Endodermal cell (in vitro differentiated cells): ENCODE measurements around the gene NKD2. TPM values are rescaled to one million over a fixed set of nuclear protein-coding genes. Genes with fewer than 3 reads are reported as not detected.

Experiments used
- DNase-seq: peaks from one replicate; pipeline ENCODE4 v3.0.0-alpha.2; 2017
- H3K27ac ChIP-seq: 2 replicates; pipeline ENCODE4 v1.5.1; 2013; ENCODE audit warnings: mild to moderate bottlenecking, low read depth, low read length, moderate library complexity
- H3K27me3 ChIP-seq: 2 replicates; pipeline ENCODE4 v1.6.1; 2013; ENCODE audit warnings: mild to moderate bottlenecking, low read length, moderate library complexity; ENCODE audit not compliant: insufficient read depth, control insufficient read depth, poor library complexity, severe bottlenecking
- H3K36me3 ChIP-seq: 2 replicates; pipeline ENCODE4 v1.7.0; 2013; ENCODE audit warnings: mild to moderate bottlenecking, low read length, moderate library complexity; ENCODE audit not compliant: control insufficient read depth, insufficient read depth
- H3K4me1 ChIP-seq: one replicate; pipeline ENCODE4 v1.7.0; 2013; ENCODE audit warnings: low read length; ENCODE audit not compliant: control insufficient read depth, insufficient read depth
- H3K4me3 ChIP-seq: 2 replicates; pipeline ENCODE4 v1.5.1; 2013; ENCODE audit warnings: mild to moderate bottlenecking, low read length, moderate library complexity
- H3K9ac ChIP-seq: 2 replicates; pipeline ENCODE4 v1.6.1; 2013; ENCODE audit warnings: mild to moderate bottlenecking, low read length, moderate library complexity; ENCODE audit not compliant: poor library complexity, severe bottlenecking; ENCODE audit errors: extremely low read depth
- H3K9me3 ChIP-seq: 2 replicates; pipeline ENCODE4 v1.6.1; 2013; ENCODE audit warnings: mild to moderate bottlenecking, low read length, moderate library complexity; ENCODE audit not compliant: control insufficient read depth
- H3K27ac Mint-ChIP-seq: 2 replicates; pipeline ENCODE4 v1.8.0; 2020; ENCODE audit warnings: mixed read lengths
- H3K27me3 Mint-ChIP-seq: 2 replicates; pipeline ENCODE4 v1.8.0; 2021; ENCODE audit warnings: mild to moderate bottlenecking, mixed read lengths; ENCODE audit not compliant: insufficient read depth
- H3K36me3 Mint-ChIP-seq: 2 replicates; pipeline ENCODE4 v1.8.0; 2020; ENCODE audit warnings: low read depth, mixed read lengths
- H3K4me1 Mint-ChIP-seq: 2 replicates; pipeline ENCODE4 v1.8.0; 2020; ENCODE audit warnings: mixed read lengths
- H3K4me3 Mint-ChIP-seq: 2 replicates; pipeline ENCODE4 v1.8.0; 2020; ENCODE audit warnings: mild to moderate bottlenecking, moderate library complexity, mixed read lengths
- H3K9me3 Mint-ChIP-seq: 2 replicates; pipeline ENCODE4 v1.8.0; 2020; ENCODE audit warnings: mild to moderate bottlenecking, mixed read lengths
- CTCF ChIP-seq: fragments of 200-600 bp; sonication (generic); conservative IDR thresholded peaks from 2 replicates; pipeline ENCODE4 v1.5.0; 2021; ENCODE audit warnings: antibody characterized with exemption, mild to moderate bottlenecking
- WGBS, 2 experiments: methylation state at CpG; one replicate each; pipeline versions ENCODE4 v1.1.5 to v1.1.7; 2013; ENCODE audit warnings: missing lambda C conversion rate in 2 of 2, mixed read lengths in 1 of 2; ENCODE audit not compliant: insufficient coverage in 1 of 2, insufficient read length in 1 of 2; 5-methylcytosine and 5-hydroxymethylcytosine counted together
- total RNA-seq, 2 donors: library from RNA; stranded (reverse); fragmentation: NEBNext Ultra II Directional in 1 of 2; extraction: Animal tissue kit (Norgen Biotek cat#: 25700) in 1 of 2; gene quantifications; 2 replicates in 1 of 2; 3 replicates in 1 of 2; pipeline ENCODE4 v1.2.1, GENCODE V29; 2021

Gene NKD2
- total RNA-seq, 2 donors from 2014 or later: 11.2 to 13.9 TPM

GRCh38 chr5:997711-998110 is 10.9 kb upstream of the NKD2 start:
- Histone ChIP-seq H3K9ac (no peak overlapping the region), H3K4me1 (no peaks in the 10 kb centered on the region), H3K36me3 (no peaks in the 10 kb centered on the region), H3K27me3 (peaks cover 49% of the 10 kb centered on the region), H3K9me3 (no peaks in the 10 kb centered on the region), H3K4me3 (no peak overlapping the region), H3K27ac (no peak overlapping the region)
- no peaks in the 10 kb centered on the region for H3K36me3 Mint-ChIP-seq
- peaks cover 16% of the 10 kb centered on the region for H3K4me1 Mint-ChIP-seq
- no peak overlapping the region for H3K4me3 Mint-ChIP-seq
- WGBS, 2 experiments: 96 to 100% methylated on average over 2 to 6 of the region's 6 CpGs
- peak; percentile 36 for DNase-seq
- peaks cover 49% of the 10 kb centered on the region for H3K27me3 Mint-ChIP-seq
- no peak for TF ChIP-seq CTCF
- no peaks in the 10 kb centered on the region for H3K9me3 Mint-ChIP-seq
- no peak overlapping the region for H3K27ac Mint-ChIP-seq

- peaks cover 15% of the 10 kb centered on the region for H3K4me1 Mint-ChIP-seq
- no peak overlapping the region for H3K27ac ChIP-seq
- no peak overlapping the region for H3K9ac ChIP-seq
- no peak overlapping the region for H3K27ac Mint-ChIP-seq
- no peak overlapping the region for H3K4me3 Mint-ChIP-seq
- no peak overlapping the region for H3K4me3 ChIP-seq
- H3K9me3 ChIP-seq: no peaks in the 10 kb centered on the region
- H3K27me3 ChIP-seq: peaks cover 56% of the 10 kb centered on the region
- no peak for TF ChIP-seq CTCF
- H3K27me3 Mint-ChIP-seq: peaks cover 56% of the 10 kb centered on the region
- no peaks in the 10 kb centered on the region for H3K9me3 Mint-ChIP-seq
- H3K36me3 ChIP-seq: no peaks in the 10 kb centered on the region
- WGBS, 2 experiments: 91 to 92% methylated on average over 10 to 12 of the region's 12 CpGs
- H3K36me3 Mint-ChIP-seq: no peaks in the 10 kb centered on the region
- peak; percentile 35 for DNase-seq
- H3K4me1 ChIP-seq: no peaks in the 10 kb centered on the region
Measured at GRCh38 chr5:998246-999031, 10.2 kb upstream of the NKD2 start.

GRCh38 chr5:999032-999501 is 9.5 kb upstream of the NKD2 start:
- WGBS, 2 experiments: 74 to 77% methylated on average over 5 to 6 of the region's 6 CpGs
- Mint-ChIP-seq H3K27ac (no peak overlapping the region), H3K27me3 (peaks cover 61% of the 10 kb centered on the region), H3K4me3 (no peak overlapping the region), H3K36me3 (no peaks in the 10 kb centered on the region), H3K4me1 (peaks cover 11% of the 10 kb centered on the region), H3K9me3 (no peaks in the 10 kb centered on the region)
- no peaks in the 10 kb centered on the region for H3K36me3 ChIP-seq
- peaks cover 63% of the 10 kb centered on the region for H3K27me3 ChIP-seq
- H3K9me3 ChIP-seq: no peaks in the 10 kb centered on the region
- no peak overlapping the region for H3K27ac ChIP-seq
- TF ChIP-seq CTCF: no peak
- DNase-seq: peak; percentile 39
- no peak overlapping the region for H3K9ac ChIP-seq
- no peaks in the 10 kb centered on the region for H3K4me1 ChIP-seq
- H3K4me3 ChIP-seq: no peak overlapping the region
